MM.1S (cell line): ENCODE measurements around the gene MTA3.

ENCODE experiments used
- DNase-seq: peaks from one replicate; pipeline ENCODE4 v3.0.0-alpha.2; 2015
- H2AFZ ChIP-seq: fragments of 300-600 bp; sonication (generic); 2 replicates; pipeline ENCODE4 v1.6.0; 2016; ENCODE audit warnings: antibody characterized with exemption, low read length
- H3F3A ChIP-seq: fragments of 300-600 bp; sonication (generic); 2 replicates; pipeline ENCODE4 v1.6.1; 2016; ENCODE audit warnings: mild to moderate bottlenecking, antibody characterized with exemption, low read length, moderate library complexity, mixed read lengths; ENCODE audit not compliant: insufficient read depth
- H3K27ac ChIP-seq: fragments of 300-600 bp; sonication (generic); 2 replicates; pipeline ENCODE4 v1.5.1; 2016; ENCODE audit warnings: mild to moderate bottlenecking, low read length
- H3K27me3 ChIP-seq: fragments of 300-600 bp; sonication (generic); replicated peaks from 2 replicates; pipeline ENCODE4 v1.6.0; 2016; ENCODE audit warnings: low read length; ENCODE audit not compliant: insufficient read depth
- H3K36me3 ChIP-seq: fragments of 300-600 bp; sonication (generic); replicated peaks from 2 replicates; pipeline ENCODE4 v1.6.1; 2016; ENCODE audit warnings: mild to moderate bottlenecking, low read length, mixed read lengths; ENCODE audit not compliant: insufficient read depth
- H3K4me1 ChIP-seq: fragments of 300-600 bp; sonication (generic); 2 replicates; pipeline ENCODE4 v1.6.1; 2016; ENCODE audit warnings: low read length, mixed read lengths
- H3K4me2 ChIP-seq: fragments of 300-600 bp; sonication (generic); 2 replicates; pipeline ENCODE4 v1.6.0; 2016; ENCODE audit warnings: low read depth, low read length
- H3K4me3 ChIP-seq: fragments of 300-600 bp; sonication (generic); 2 replicates; pipeline ENCODE4 v1.5.1; 2016; ENCODE audit warnings: low read length, mixed read lengths
- H3K79me2 ChIP-seq: fragments of 300-600 bp; sonication (generic); 2 replicates; pipeline ENCODE4 v1.6.1; 2016; ENCODE audit warnings: mixed run types, low read length, mixed read lengths
- H3K9ac ChIP-seq: fragments of 300-600 bp; sonication (generic); 2 replicates; pipeline ENCODE4 v1.6.1; 2016; ENCODE audit warnings: low read length, mixed read lengths
- H3K9me2 ChIP-seq: fragments of 300-600 bp; sonication (generic); replicated peaks from 2 replicates; pipeline ENCODE4 v1.6.1; 2016; ENCODE audit warnings: mild to moderate bottlenecking, low read length, mixed read lengths; ENCODE audit not compliant: insufficient read depth
- H3K9me3 ChIP-seq: fragments of 300-600 bp; sonication (generic); replicated peaks from 2 replicates; pipeline ENCODE4 v1.6.1; 2016; ENCODE audit warnings: mild to moderate bottlenecking, low read length, mixed read lengths; ENCODE audit not compliant: insufficient read depth
- H4K20me1 ChIP-seq: fragments of 300-600 bp; sonication (generic); 2 replicates; pipeline ENCODE4 v1.6.1; 2016; ENCODE audit warnings: mild to moderate bottlenecking, low read length, moderate library complexity, mixed read lengths; ENCODE audit not compliant: insufficient read depth
- EZH2 ChIP-seq: fragments of 300-600 bp; sonication (generic); optimal IDR thresholded peaks from 2 replicates; pipeline ENCODE3; 2017; ENCODE audit warnings: low read depth, mild to moderate bottlenecking, antibody characterized with exemption, low read length, mixed read lengths
- EZH2phosphoT487 ChIP-seq: fragments of 300-600 bp; sonication (generic); IDR thresholded peaks from 2 replicates; pipeline ENCODE4 v1.6.1; 2018; ENCODE audit warnings: antibody characterized with exemption, low read length
- TF ChIP-seq, protein P1 (sequence below): fragments of 300-600 bp; sonication (generic); IDR thresholded peaks from 2 replicates; pipeline ENCODE4 v1.5.1; 2016; ENCODE audit warnings: antibody characterized with exemption, low read length, mixed read lengths

Gene MTA3

DNA sequence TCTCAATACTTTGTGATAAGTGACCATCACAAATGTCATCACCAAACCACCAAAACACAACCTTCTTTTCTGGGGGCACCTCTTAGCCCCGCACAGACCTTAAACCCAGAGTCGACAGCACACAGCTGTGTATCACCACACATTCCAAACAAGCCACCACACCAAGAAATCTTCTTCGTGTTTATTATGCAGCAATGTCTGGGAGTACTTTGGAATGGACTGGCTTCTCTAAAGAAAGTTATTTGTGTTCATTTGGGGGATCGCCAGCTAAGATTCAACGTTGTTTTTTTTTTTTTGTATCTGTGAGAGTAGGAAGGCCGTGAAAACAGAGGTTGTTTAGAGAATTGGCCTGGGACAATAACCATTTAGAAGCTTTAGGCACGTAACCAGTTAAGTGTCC, 1.1 kb upstream of the MTA3 start:
- no peak for TF ChIP-seq EZH2
- TF ChIP-seq, protein P1, sequence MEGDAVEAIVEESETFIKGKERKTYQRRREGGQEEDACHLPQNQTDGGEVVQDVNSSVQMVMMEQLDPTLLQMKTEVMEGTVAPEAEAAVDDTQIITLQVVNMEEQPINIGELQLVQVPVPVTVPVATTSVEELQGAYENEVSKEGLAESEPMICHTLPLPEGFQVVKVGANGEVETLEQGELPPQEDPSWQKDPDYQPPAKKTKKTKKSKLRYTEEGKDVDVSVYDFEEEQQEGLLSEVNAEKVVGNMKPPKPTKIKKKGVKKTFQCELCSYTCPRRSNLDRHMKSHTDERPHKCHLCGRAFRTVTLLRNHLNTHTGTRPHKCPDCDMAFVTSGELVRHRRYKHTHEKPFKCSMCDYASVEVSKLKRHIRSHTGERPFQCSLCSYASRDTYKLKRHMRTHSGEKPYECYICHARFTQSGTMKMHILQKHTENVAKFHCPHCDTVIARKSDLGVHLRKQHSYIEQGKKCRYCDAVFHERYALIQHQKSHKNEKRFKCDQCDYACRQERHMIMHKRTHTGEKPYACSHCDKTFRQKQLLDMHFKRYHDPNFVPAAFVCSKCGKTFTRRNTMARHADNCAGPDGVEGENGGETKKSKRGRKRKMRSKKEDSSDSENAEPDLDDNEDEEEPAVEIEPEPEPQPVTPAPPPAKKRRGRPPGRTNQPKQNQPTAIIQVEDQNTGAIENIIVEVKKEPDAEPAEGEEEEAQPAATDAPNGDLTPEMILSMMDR, result no peak
- Histone ChIP-seq H2AFZ (no peak overlapping the region; the same call in 1 of the 2 replicates), H3K9me2 (no peaks in the 10 kb centered on the region), H3K9ac (no peak overlapping the region), H3F3A (peaks cover 8% of the 10 kb centered on the region; the same call in 1 of the 2 replicates), H3K27me3 (no peaks in the 10 kb centered on the region), H3K36me3 (no peaks in the 10 kb centered on the region), H3K4me2 (peak overlapping the region; percentile 18; the same call in 1 of the 2 replicates), H4K20me1 (no peaks in the 10 kb centered on the region), H3K27ac (no peak overlapping the region), H3K79me2 (no peaks in the 10 kb centered on the region), H3K9me3 (no peaks in the 10 kb centered on the region), H3K4me3 (no peak overlapping the region), H3K4me1 (peaks cover 11% of the 10 kb centered on the region)
- DNase-seq, result no peak

DNA sequence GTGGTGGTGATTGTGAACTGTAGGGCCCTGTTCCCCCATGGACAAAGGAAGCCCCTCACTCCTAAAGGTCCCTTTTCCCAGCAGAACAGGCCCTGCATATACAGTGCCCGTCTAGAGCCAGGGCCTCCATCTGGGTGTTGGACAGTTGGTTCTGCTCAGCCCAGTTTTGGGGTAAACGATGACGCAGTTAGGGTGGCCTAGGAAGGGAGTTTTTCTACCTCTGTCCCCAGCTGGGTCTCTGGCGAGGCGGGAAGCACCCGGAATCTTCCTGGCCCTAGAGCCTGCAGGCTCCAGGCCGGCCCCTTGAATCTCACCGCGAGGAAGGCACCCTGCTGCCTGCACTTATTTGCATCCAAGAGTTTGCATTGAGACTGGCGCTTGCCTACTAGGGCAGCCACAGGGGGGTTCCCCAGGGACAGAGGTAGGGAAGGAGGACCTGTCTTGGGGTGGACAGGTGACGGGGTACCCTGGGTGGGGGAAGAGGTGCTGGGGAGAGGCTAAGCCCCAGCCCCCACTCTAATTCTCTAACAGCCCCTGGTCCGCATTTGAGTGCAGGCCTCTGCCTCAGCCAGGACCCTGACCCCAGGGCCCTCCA, 529 bp upstream of the MTA3 start:
- no peaks in the 10 kb centered on the region for H3K79me2 ChIP-seq
- no peaks in the 10 kb centered on the region for H4K20me1 ChIP-seq
- H3K9me2 ChIP-seq, result no peaks in the 10 kb centered on the region
- H3K4me3 ChIP-seq, result no peak overlapping the region
- H3K4me1 ChIP-seq, result peaks cover 11% of the 10 kb centered on the region
- H3K4me2 ChIP-seq, result peak overlapping the region; percentile 18; the same call in 1 of the 2 replicates
- H3K36me3 ChIP-seq, result no peaks in the 10 kb centered on the region
- H3F3A ChIP-seq, result peaks cover 8% of the 10 kb centered on the region; the same call in 1 of the 2 replicates
- H3K9ac ChIP-seq, result no peak overlapping the region
- TF ChIP-seq EZH2 (no peak), EZH2phosphoT487 (no peak)
- TF ChIP-seq, protein P1, result no peak
- H3K27ac ChIP-seq, result no peak overlapping the region
- no peaks in the 10 kb centered on the region for H3K27me3 ChIP-seq
- DNase-seq, result no peak
- no peaks in the 10 kb centered on the region for H3K9me3 ChIP-seq
- H2AFZ ChIP-seq, result no peak overlapping the region

DNA sequence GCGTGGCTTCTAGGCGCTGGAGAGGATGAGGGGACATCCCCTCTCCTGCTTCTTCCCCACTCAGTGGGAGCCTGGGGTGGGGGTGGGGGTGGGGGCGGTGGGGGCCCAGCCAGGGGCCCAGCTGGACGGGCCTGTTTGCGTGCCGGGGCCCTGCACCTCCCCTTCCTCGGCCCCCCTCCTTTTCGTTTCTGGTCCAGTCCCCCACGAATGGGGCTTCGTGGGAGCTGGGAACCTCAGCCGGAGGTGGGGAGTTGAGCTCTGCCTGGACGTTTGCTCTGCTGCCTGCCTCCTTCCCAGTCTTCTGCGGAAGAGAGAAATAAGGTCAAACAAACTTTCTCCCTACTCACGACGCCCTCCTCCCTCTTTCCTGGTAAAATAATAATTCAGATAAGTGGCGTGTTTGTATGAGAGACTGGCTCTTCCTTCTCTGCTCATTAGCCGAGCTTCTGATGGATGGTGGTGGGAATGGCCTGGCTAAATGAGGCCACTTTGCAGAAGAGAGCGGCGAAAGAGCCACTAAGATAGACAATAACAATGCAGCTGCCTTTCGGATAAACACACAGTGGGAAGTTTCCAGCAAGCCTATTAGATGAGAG, 782 bp downstream of the MTA3 start:
- peaks cover 11% of the 10 kb centered on the region for H3K4me1 ChIP-seq
- H3K9me2 ChIP-seq, result no peaks in the 10 kb centered on the region
- H3K9ac ChIP-seq, result peak overlapping the region; percentile 51; the same call in 1 of the 2 replicates
- H3K4me2 ChIP-seq, result peak overlapping the region; percentile 57; the same call in 1 of the 2 replicates
- H3K27me3 ChIP-seq, result no peaks in the 10 kb centered on the region
- peak overlapping the region; percentile 74 for H3K4me3 ChIP-seq
- H3K9me3 ChIP-seq, result no peaks in the 10 kb centered on the region
- no peaks in the 10 kb centered on the region for H4K20me1 ChIP-seq
- no peaks in the 10 kb centered on the region for H3K36me3 ChIP-seq
- DNase-seq, result no peak
- TF ChIP-seq EZH2, result no peak
- TF ChIP-seq, protein P1, result no peak
- no peak for TF ChIP-seq EZH2phosphoT487
- no peak overlapping the region for H3K27ac ChIP-seq
- H3F3A ChIP-seq, result peaks cover 8% of the 10 kb centered on the region; the same call in 1 of the 2 replicates
- H2AFZ ChIP-seq, result peak overlapping the region; percentile 74
- no peaks in the 10 kb centered on the region for H3K79me2 ChIP-seq
